Measurements from ENCODE around the gene LTB4R2.
A peak's percentile ranks its signal among the peaks of the same experiment; 100 is the strongest.
"Not testable (repeated sequence)": the region's sequence is repeated elsewhere in the genome, so short reads cannot be mapped to it uniquely, and the experiment has no call there.

LTB4R2 gene

GRCh38 chr14:24327914-24328313 lies 18.0 kb downstream of the LTB4R2 start:
- Histone ChIP-seq H3K4me1 (ENCODE audit: control insufficient read depth in 1 of 2, insufficient read depth in 1 of 2, low read depth in 1 of 2, low read length in 1 of 2) (peaks cover 85% of the 10 kb centered on the region in 2 experiments), H3K27ac (peak overlapping the region; percentile 91), H3K36me3 (peaks cover 11% of the 10 kb centered on the region), H3K4me3 (ENCODE audit: low read depth in 1 of 2, low read length in 1 of 2) (peak overlapping the region in 1 of 2 experiments; percentile 38)
- H3K9me3 ChIP-seq, H3K27me3 ChIP-seq: not testable (repeated sequence)
- TF ChIP-seq, protein P1, sequence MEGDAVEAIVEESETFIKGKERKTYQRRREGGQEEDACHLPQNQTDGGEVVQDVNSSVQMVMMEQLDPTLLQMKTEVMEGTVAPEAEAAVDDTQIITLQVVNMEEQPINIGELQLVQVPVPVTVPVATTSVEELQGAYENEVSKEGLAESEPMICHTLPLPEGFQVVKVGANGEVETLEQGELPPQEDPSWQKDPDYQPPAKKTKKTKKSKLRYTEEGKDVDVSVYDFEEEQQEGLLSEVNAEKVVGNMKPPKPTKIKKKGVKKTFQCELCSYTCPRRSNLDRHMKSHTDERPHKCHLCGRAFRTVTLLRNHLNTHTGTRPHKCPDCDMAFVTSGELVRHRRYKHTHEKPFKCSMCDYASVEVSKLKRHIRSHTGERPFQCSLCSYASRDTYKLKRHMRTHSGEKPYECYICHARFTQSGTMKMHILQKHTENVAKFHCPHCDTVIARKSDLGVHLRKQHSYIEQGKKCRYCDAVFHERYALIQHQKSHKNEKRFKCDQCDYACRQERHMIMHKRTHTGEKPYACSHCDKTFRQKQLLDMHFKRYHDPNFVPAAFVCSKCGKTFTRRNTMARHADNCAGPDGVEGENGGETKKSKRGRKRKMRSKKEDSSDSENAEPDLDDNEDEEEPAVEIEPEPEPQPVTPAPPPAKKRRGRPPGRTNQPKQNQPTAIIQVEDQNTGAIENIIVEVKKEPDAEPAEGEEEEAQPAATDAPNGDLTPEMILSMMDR (IDR thresholded peaks at IDR 0.05): peak; percentile 86

DNA sequence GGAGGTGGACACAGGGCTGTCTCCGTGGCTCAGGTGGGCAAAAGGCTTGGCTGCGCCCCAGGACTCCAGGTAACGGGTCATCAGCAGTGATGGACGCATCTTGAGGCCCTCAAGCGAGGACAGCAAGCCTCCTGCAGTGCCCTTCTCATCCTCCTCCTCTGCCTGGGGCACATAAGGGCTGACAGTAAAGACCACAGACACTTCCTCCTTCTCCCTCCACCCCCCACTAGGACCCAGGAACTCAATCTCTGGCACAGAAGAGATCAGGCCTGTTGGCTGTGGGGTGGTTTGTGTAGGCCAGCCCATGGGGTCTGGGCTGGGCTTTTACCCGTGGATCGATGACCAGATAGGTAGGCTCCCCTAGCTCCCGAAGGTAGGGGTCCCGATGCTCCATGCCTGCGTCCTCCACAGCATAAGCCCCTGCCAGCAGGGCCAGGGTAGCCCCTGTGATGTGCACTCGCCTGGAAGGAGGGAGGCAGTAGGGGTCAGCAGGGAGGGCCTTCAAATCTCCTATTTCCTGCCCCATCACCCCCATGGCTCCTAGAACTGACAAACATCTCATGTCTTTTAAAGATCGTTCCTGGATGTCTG lies 19.2 kb downstream of the LTB4R2 start:
- TF ChIP-seq, protein P1 (IDR thresholded peaks at IDR 0.05): no peak
- Histone ChIP-seq H3K27me3 (peaks cover 4% of the 10 kb centered on the region), H3K27ac (peak overlapping the region; percentile 91), H3K36me3 (peaks cover 5% of the 10 kb centered on the region), H3K4me3 (ENCODE audit: low read depth in 1 of 2, low read length in 1 of 2) (peak overlapping the region in 1 of 2 experiments; percentile 36), H3K4me1 (ENCODE audit: control insufficient read depth in 1 of 2, insufficient read depth in 1 of 2, low read depth in 1 of 2, low read length in 1 of 2) (peaks cover 93 to 94% of the 10 kb centered on the region in 2 experiments), H3K9me3 (no peaks in the 10 kb centered on the region)

DNA sequence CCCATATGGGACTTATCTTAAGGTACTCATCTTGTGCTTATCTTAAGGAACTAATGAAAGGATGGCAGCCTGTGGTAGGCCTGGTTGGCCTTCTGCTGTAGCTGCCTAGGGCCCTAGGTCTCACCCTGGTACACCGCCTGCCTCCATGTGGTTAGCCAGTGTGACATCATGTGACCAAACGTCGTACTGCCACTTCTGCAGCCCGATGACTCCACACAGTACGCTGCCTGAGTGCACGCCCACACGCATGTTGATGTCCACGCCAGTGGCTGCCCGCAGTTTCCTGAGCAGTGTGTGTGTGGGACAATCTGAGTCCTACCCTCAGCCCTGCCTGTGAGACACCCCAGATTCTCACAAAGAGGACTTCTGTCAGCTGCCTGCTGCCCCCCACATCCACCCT lies 19.8 kb downstream of the LTB4R2 start:
- peak overlapping the region in 1 of 2 experiments; percentile 9 for H3K4me3 ChIP-seq (ENCODE audit: low read depth in 1 of 2, low read length in 1 of 2)
- TF ChIP-seq, protein P1 (IDR thresholded peaks at IDR 0.05): no peak
- H3K9me3 ChIP-seq: no peaks in the 10 kb centered on the region
- peak overlapping the region; percentile 91 for H3K27ac ChIP-seq
- peaks cover 5% of the 10 kb centered on the region for H3K36me3 ChIP-seq
- H3K27me3 ChIP-seq: peaks cover 10% of the 10 kb centered on the region
- H3K4me1 ChIP-seq (ENCODE audit: control insufficient read depth in 1 of 2, insufficient read depth in 1 of 2, low read depth in 1 of 2, low read length in 1 of 2): peaks cover 98 to 99% of the 10 kb centered on the region in 2 experiments

GRCh38 chr14:24330973-24331674 lies 21.2 kb downstream of the LTB4R2 start:
- Histone ChIP-seq H3K27me3 (peaks cover 17% of the 10 kb centered on the region), H3K9me3 (no peaks in the 10 kb centered on the region), H3K4me3 (ENCODE audit: low read depth in 1 of 2, low read length in 1 of 2) (peak overlapping the region in 1 of 2 experiments; percentile 72), H3K4me1 (ENCODE audit: control insufficient read depth in 1 of 2, insufficient read depth in 1 of 2, low read depth in 1 of 2, low read length in 1 of 2) (peaks cover 99 to 100% of the 10 kb centered on the region in 2 experiments), H3K36me3 (peaks cover 5% of the 10 kb centered on the region), H3K27ac (peak overlapping the region; percentile 91)
- TF ChIP-seq, protein P1 (IDR thresholded peaks at IDR 0.05): no peak

DNA sequence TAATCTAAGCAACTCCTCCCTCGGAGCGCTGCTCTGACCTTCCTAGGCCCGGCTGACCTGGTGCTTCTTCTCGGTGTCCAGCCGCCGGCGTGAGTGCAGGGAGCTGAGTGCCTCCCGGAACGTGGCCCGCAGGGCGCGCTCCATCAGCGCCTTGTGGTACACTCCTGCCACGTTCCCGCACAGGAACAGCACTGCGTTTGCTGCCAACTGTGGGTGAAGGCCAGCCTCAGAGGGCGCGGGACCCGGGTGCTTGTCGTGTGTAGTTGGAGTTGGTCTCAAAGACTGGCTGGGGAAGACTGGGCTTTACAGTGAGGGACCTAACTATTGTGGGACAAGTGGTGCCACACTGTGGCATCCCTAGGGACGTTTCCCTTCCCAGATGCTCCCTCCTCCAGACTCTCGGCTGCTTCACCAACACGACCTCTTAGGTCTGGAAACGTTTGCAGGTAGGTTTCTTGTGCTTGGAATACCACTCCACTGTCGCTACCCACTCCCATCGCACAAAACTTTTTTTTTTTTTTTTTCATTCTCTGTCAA lies 21.9 kb downstream of the LTB4R2 start:
- peaks cover 17% of the 10 kb centered on the region for H3K27me3 ChIP-seq
- H3K36me3 ChIP-seq: peaks cover 12% of the 10 kb centered on the region
- peaks cover 99 to 100% of the 10 kb centered on the region in 2 experiments for H3K4me1 ChIP-seq (ENCODE audit: control insufficient read depth in 1 of 2, insufficient read depth in 1 of 2, low read depth in 1 of 2, low read length in 1 of 2)
- peak overlapping the region; percentile 91 for H3K27ac ChIP-seq
- H3K9me3 ChIP-seq: no peaks in the 10 kb centered on the region
- H3K4me3 ChIP-seq (ENCODE audit: low read depth in 1 of 2, low read length in 1 of 2): peak overlapping the region; percentile 65 to 72
- TF ChIP-seq, protein P1 (IDR thresholded peaks at IDR 0.05): no peak
